Epithelial cell of proximal tubule (primary cell): ENCODE data around the gene ARV1. TPM values are rescaled to one million over a fixed set of nuclear protein-coding genes. Genes with fewer than 3 reads are reported as not detected.

Experiments
- DNase-seq: peaks from one replicate; pipeline ENCODE4 v3.0.0-alpha.2; 2011; ENCODE audit warnings: low read depth
- H3K4me3 ChIP-seq: 2 replicates; pipeline ENCODE4 v1.5.1; 2011; ENCODE audit warnings: low read depth, mild to moderate bottlenecking, low read length
- CTCF ChIP-seq: conservative IDR thresholded peaks from 2 replicates; pipeline ENCODE4 v1.5.1; 2012; ENCODE audit warnings: low read depth, mild to moderate bottlenecking, low read length
- total RNA-seq: library from RNA; depleted of rRNA; stranded (reverse); fragments of >200 nt; gene quantifications from 2 replicates; pipeline ENCODE4 v1.2.3, GENCODE V29; 2015

ARV1 gene
- total RNA-seq, 1 donor from 2014 or later: 6.7 TPM

- TF ChIP-seq CTCF: no peak
- H3K4me3 ChIP-seq: no peak overlapping the region
- no peak for DNase-seq
Measured at GRCh38 chr1:230975636-230976035, 3.3 kb upstream of the ARV1 start.

GRCh38 chr1:230976360-230976759 lies 2.5 kb upstream of the ARV1 start:
- H3K4me3 ChIP-seq: no peak overlapping the region
- no peak for DNase-seq
- TF ChIP-seq CTCF: no peak

GRCh38 chr1:230976825-230977747 lies 1.8 kb upstream of the ARV1 start:
- no peak for TF ChIP-seq CTCF
- no peak for DNase-seq
- peak overlapping the region; percentile 89 for H3K4me3 ChIP-seq

GRCh38 chr1:230977761-230978490 lies 968 bp upstream of the ARV1 start:
- TF ChIP-seq CTCF: no peak
- DNase-seq: no peak

GRCh38 chr1:230979389-230979716 lies 459 bp downstream of the ARV1 start:
- peak overlapping the region; percentile 89 for H3K4me3 ChIP-seq
- DNase-seq: no peak
- no peak for TF ChIP-seq CTCF

More at GRCh38 chr1:230977761-230978490, 968 bp upstream of the ARV1 start:
- peak overlapping the region; percentile 89 for H3K4me3 ChIP-seq

- no peak for DNase-seq
- no peak for TF ChIP-seq CTCF
- peak overlapping the region; percentile 89 for H3K4me3 ChIP-seq
Measured at GRCh38 chr1:230979952-230980351, 1.1 kb downstream of the ARV1 start.

GRCh38 chr1:230982696-230983095 lies 3.8 kb downstream of the ARV1 start:
- no peak overlapping the region for H3K4me3 ChIP-seq
- no peak for TF ChIP-seq CTCF
- DNase-seq: no peak
